ENCODE measurements around the gene SPATA1. TPM values are rescaled to one million over a fixed set of nuclear protein-coding genes. Genes with fewer than 3 reads are reported as not detected.

The SPATA1 gene
- total RNA-seq, 4 donors from 2014 or later, result 1.7 TPM; not detected in 3

- no peaks in the 10 kb centered on the region for H3K27me3 ChIP-seq
- H3K9me3 ChIP-seq, result no peaks in the 10 kb centered on the region
- no peak for DNase-seq (ENCODE audit: low spot score in 2 of 2)
- H3K4me1 ChIP-seq, result no peaks in the 10 kb centered on the region
- H3K4me3 ChIP-seq, result no peak overlapping the region
- H3K27ac ChIP-seq, result no peak overlapping the region
- no peak for TF ChIP-seq POLR2A (IDR thresholded peaks at IDR 0.05)
- TF ChIP-seq EP300 (IDR thresholded peaks at IDR 0.05), result no peak
- TF ChIP-seq CTCF (IDR thresholded peaks at IDR 0.05), result no peak
- no peak for TF ChIP-seq POLR2AphosphoS5 (IDR thresholded peaks at IDR 0.05)
- H3K36me3 ChIP-seq, result no peaks in the 10 kb centered on the region
- WGBS, result 67% methylated on average over 1 of the region's 1 CpG
Measured at GRCh38 chr1:84611091-84611490, 104.9 kb downstream of the SPATA1 start.

- Histone ChIP-seq H3K4me3 (no peak overlapping the region), H3K27ac (no peak overlapping the region), H3K27me3 (no peaks in the 10 kb centered on the region), H3K4me1 (no peaks in the 10 kb centered on the region), H3K36me3 (no peaks in the 10 kb centered on the region), H3K9me3 (no peaks in the 10 kb centered on the region)
- 34% methylated on average over 3 of the region's 3 CpGs for WGBS
- TF ChIP-seq POLR2A (IDR thresholded peaks at IDR 0.05), result no peak
- TF ChIP-seq POLR2AphosphoS5 (IDR thresholded peaks at IDR 0.05), result no peak
- no peak for TF ChIP-seq EP300 (IDR thresholded peaks at IDR 0.05)
- no peak for TF ChIP-seq CTCF (IDR thresholded peaks at IDR 0.05)
- no peak for DNase-seq (ENCODE audit: low spot score in 2 of 2)
Measured at GRCh38 chr1:84611796-84612195, 105.6 kb downstream of the SPATA1 start.

GRCh38 chr1:84613026-84613425 is 106.8 kb downstream of the SPATA1 start:
- no peak for DNase-seq (ENCODE audit: low spot score in 2 of 2)
- Histone ChIP-seq H3K27ac (no peak overlapping the region), H3K4me1 (no peaks in the 10 kb centered on the region), H3K27me3 (no peaks in the 10 kb centered on the region), H3K36me3 (no peaks in the 10 kb centered on the region), H3K4me3 (no peak overlapping the region), H3K9me3 (no peaks in the 10 kb centered on the region)
- WGBS, result 55% methylated on average over 2 of the region's 2 CpGs
- TF ChIP-seq CTCF (IDR thresholded peaks at IDR 0.05) (no peak), POLR2AphosphoS5 (IDR thresholded peaks at IDR 0.05) (no peak), EP300 (IDR thresholded peaks at IDR 0.05) (no peak), POLR2A (IDR thresholded peaks at IDR 0.05) (no peak)

- TF ChIP-seq EP300 (IDR thresholded peaks at IDR 0.05) (no peak), CTCF (IDR thresholded peaks at IDR 0.05) (no peak), POLR2A (IDR thresholded peaks at IDR 0.05) (no peak), POLR2AphosphoS5 (IDR thresholded peaks at IDR 0.05) (no peak)
- Histone ChIP-seq H3K36me3 (no peaks in the 10 kb centered on the region), H3K4me3 (no peak overlapping the region), H3K9me3 (no peaks in the 10 kb centered on the region), H3K4me1 (no peaks in the 10 kb centered on the region), H3K27me3 (no peaks in the 10 kb centered on the region), H3K27ac (no peak overlapping the region)
- DNase-seq (ENCODE audit: low spot score in 2 of 2), result no peak
- 90% methylated on average over 2 of the region's 2 CpGs for WGBS
Measured at GRCh38 chr1:84613887-84614286, 107.7 kb downstream of the SPATA1 start.

- Histone ChIP-seq H3K9me3 (no peaks in the 10 kb centered on the region), H3K27me3 (no peaks in the 10 kb centered on the region), H3K27ac (no peak overlapping the region), H3K36me3 (no peaks in the 10 kb centered on the region), H3K4me3 (no peak overlapping the region), H3K4me1 (peaks cover 17% of the 10 kb centered on the region)
- no peak for TF ChIP-seq POLR2A (IDR thresholded peaks at IDR 0.05)
- TF ChIP-seq CTCF (IDR thresholded peaks at IDR 0.05), result no peak
- TF ChIP-seq EP300 (IDR thresholded peaks at IDR 0.05), result no peak
- no peak for TF ChIP-seq POLR2AphosphoS5 (IDR thresholded peaks at IDR 0.05)
- WGBS, result 93% methylated on average over 1 of the region's 1 CpG
- no peak for DNase-seq (ENCODE audit: low spot score in 2 of 2)
Measured at GRCh38 chr1:84615790-84616189, 109.6 kb downstream of the SPATA1 start.

Other genes with a start within 250 kb of the SPATA1 start
- gene SAMD13, start 204.7 kb upstream of the SPATA1 start, total RNA-seq, result 1 to 10 TPM in 3 of 4 donors, under 1 TPM in 1; 0.89 to 2.9 (median 1.5) TPM
- 1 to 10 TPM in 1 of 4 donors, not detected in 3; 1.2 TPM for gene DNASE2B, start 107.9 kb upstream of the SPATA1 start, total RNA-seq
- gene RPF1, start 27.1 kb upstream of the SPATA1 start, total RNA-seq, result 10 to 100 TPM; 26.0 to 42.2 (median 39.1) TPM
- 100 to 1,000 TPM in 1 of 4 donors, 10 to 100 TPM in 3; 81.0 to 113 (median 88.2) TPM for gene GNG5, start 195 bp downstream of the SPATA1 start, total RNA-seq
- 10 to 100 TPM; 13.4 to 17.9 (median 15.3) TPM for gene CTBS, start 68.1 kb downstream of the SPATA1 start, total RNA-seq
- 10 to 100 TPM in 1 of 4 donors, 1 to 10 TPM in 3; 6.1 to 12.8 (median 9.4) TPM for gene SSX2IP, start 184.1 kb downstream of the SPATA1 start, total RNA-seq